ENCODE results near the gene GREM2.

GRCh38 chr1:240652961-240653409 lies 41.0 kb upstream of the GREM2 start:
- TF ChIP-seq CTCF (conservative IDR thresholded peaks at IDR 0.05; ENCODE audit: low read depth, low read length) (no peak), EZH2 (IDR thresholded peaks at IDR 0.05; ENCODE audit: low read length, unreplicated experiment) (no peak)
